Measurements from ENCODE around the gene KIAA1217. TPM values are rescaled to one million over a fixed set of nuclear protein-coding genes. Genes with fewer than 3 reads are reported as not detected.

Gene KIAA1217
- total RNA-seq, 1 experiment from 2014 or later, result 7.8 TPM

DNA sequence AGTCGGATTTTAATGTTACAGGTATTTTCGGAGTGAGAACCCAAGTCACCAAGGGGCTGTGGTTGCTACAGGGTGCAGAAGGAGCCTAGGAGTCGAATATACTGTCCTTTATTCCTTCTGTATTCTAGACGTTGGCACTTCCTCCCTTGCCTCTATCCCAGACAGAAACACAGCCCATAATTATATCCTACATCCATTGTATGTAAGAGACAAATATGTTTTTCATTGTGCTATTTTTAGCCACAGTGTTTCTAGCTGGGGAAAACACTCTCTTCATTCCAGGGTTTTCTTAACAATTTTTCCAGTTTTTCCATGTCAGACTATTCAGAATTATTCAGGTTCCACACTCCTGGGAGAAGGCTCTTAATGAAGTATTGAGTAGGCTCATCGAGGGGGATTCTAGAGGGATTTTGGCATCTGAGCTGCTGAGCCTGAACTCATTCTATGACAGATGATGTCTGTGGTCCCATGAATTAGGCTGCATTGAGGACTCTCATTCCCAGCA is 32.6 kb downstream of the KIAA1217 start:
- intact Hi-C loops (cut with micrococcal nuclease), result no loop called here
- H3K9me3 ChIP-seq (ENCODE audit: control insufficient read depth in 1 of 2, insufficient read depth in 1 of 2, low read depth in 1 of 2, low read length in 2 of 2), result no peaks in the 10 kb centered on the region
- ChIA-PET POLR2A (no interaction called here), RAD21 (ENCODE audit: low non-redundant PET in 1 of 2, low total read pairs in 2 of 2, uncharacterized antibody in 2 of 2, unreplicated experiment in 2 of 2) (no interaction called here), CTCF (no interaction called here)
- DNase-seq (ENCODE audit: low read depth, low spot score) (no peak), ATAC-seq (no peak)
- peaks cover 50% of the 10 kb centered on the region for H3K27me3 ChIP-seq (ENCODE audit: insufficient read depth, low read length)
- H3K79me2 ChIP-seq (ENCODE audit: insufficient read depth, low read length), result no peaks in the 10 kb centered on the region
- no peak overlapping the region for H2AFZ ChIP-seq (ENCODE audit: low read depth, low read length, poor library complexity, severe bottlenecking)
- no peak overlapping the region for H3K4me3 ChIP-seq (replicated peaks in 1 of 2; ENCODE audit: low read depth in 1 of 2, low read length in 2 of 2)
- no peaks in the 10 kb centered on the region for H3K9me2 ChIP-seq (ENCODE audit: insufficient read depth)
- TF ChIP-seq FOSL1 (IDR thresholded peaks at IDR 0.05; ENCODE audit: low read depth), result no peak
- BruUV-seq (replicated peaks), result no TSS peak
- H4K20me1 ChIP-seq (ENCODE audit: insufficient read depth), result no peaks in the 10 kb centered on the region
- peaks cover 0 to 5% of the 10 kb centered on the region in 2 experiments; a peak in 1 of 4 replicates for H3K4me1 ChIP-seq (ENCODE audit: control insufficient read depth in 1 of 2, insufficient read depth in 2 of 2, low read length in 2 of 2)
- no peak overlapping the region for H3K4me2 ChIP-seq (ENCODE audit: low read length)
- no peak overlapping the region for H3K27ac ChIP-seq (ENCODE audit: low read depth, low read length)
- H3K9ac ChIP-seq (ENCODE audit: low read length), result no peak overlapping the region
- H3K36me3 ChIP-seq (ENCODE audit: control insufficient read depth in 1 of 2, insufficient read depth in 2 of 2, low read length in 2 of 2), result no peaks in the 10 kb centered on the region

DNA sequence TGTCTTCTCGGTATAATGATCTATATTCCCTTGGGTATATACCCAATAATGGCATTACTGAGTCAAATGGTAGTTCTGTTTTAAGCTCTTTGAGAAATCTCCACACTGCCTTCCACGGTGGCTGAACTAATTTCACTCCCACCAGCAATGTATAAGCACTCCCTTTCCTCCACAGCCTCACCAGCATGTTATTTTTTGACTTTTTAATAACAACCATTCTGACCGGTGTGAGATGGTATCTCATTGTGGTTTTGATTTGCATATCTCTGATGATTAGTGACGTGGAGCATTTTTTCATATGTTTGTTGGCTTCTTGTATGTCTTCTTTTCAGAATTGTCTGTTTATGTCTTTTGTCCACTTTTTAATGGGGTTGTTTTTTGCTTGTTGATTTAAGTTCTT is 33.6 kb downstream of the KIAA1217 start:
- RAD21 ChIA-PET (ENCODE audit: low non-redundant PET in 1 of 2, low total read pairs in 2 of 2, uncharacterized antibody in 2 of 2, unreplicated experiment in 2 of 2), result no interaction called here
- Histone ChIP-seq H3K9me2 (ENCODE audit: insufficient read depth) (no peaks in the 10 kb centered on the region), H2AFZ (ENCODE audit: low read depth, low read length, poor library complexity, severe bottlenecking) (no peak overlapping the region), H3K4me3 (replicated peaks in 1 of 2; ENCODE audit: low read depth in 1 of 2, low read length in 2 of 2) (no peak overlapping the region), H3K4me1 (ENCODE audit: control insufficient read depth in 1 of 2, insufficient read depth in 2 of 2, low read length in 2 of 2) (peaks cover 0 to 5% of the 10 kb centered on the region in 2 experiments; a peak in 1 of 4 replicates), H3K27me3 (ENCODE audit: insufficient read depth, low read length) (peaks cover 44% of the 10 kb centered on the region), H4K20me1 (ENCODE audit: insufficient read depth) (no peaks in the 10 kb centered on the region), H3K9me3 (ENCODE audit: control insufficient read depth in 1 of 2, insufficient read depth in 1 of 2, low read depth in 1 of 2, low read length in 2 of 2) (no peaks in the 10 kb centered on the region), H3K36me3 (ENCODE audit: control insufficient read depth in 1 of 2, insufficient read depth in 2 of 2, low read length in 2 of 2) (no peaks in the 10 kb centered on the region), H3K27ac (ENCODE audit: low read depth, low read length) (no peak overlapping the region), H3K79me2 (ENCODE audit: insufficient read depth, low read length) (no peaks in the 10 kb centered on the region), H3K9ac (ENCODE audit: low read length) (no peak overlapping the region), H3K4me2 (ENCODE audit: low read length) (no peak overlapping the region)
- no peak for ATAC-seq
- no TSS peak for BruUV-seq (replicated peaks)
- CTCF ChIA-PET, result no interaction called here
- intact Hi-C loops (cut with micrococcal nuclease), result no loop called here
- POLR2A ChIA-PET, result no interaction called here
- no peak for DNase-seq (ENCODE audit: low read depth, low spot score)
- TF ChIP-seq ZNF274 (IDR thresholded peaks at IDR 0.05; ENCODE audit: low read depth, low read length) (no peak), EZH2phosphoT487 (IDR thresholded peaks at IDR 0.05; ENCODE audit: borderline replicate concordance) (no peak), EGR1 (IDR thresholded peaks at IDR 0.05; ENCODE audit: low read depth) (no peak), CBX3 (IDR thresholded peaks at IDR 0.05; ENCODE audit: low read depth) (no peak), SP1 (IDR thresholded peaks at IDR 0.05; ENCODE audit: low read depth) (no peak), POLR2AphosphoS5 (IDR thresholded peaks at IDR 0.05; ENCODE audit: low read depth, low read length) (no peak), POLR2A (IDR thresholded peaks at IDR 0.05; ENCODE audit: borderline replicate concordance, extremely low read depth, insufficient read depth, insufficient read length) (no peak), ELF1 (IDR thresholded peaks at IDR 0.05; ENCODE audit: borderline replicate concordance, low read depth) (no peak), ZFX (IDR thresholded peaks at IDR 0.05) (no peak), TCF7L2 (IDR thresholded peaks at IDR 0.05; ENCODE audit: borderline replicate concordance, extremely low read depth, insufficient read depth, insufficient read length) (no peak), CEBPB (IDR thresholded peaks at IDR 0.05; ENCODE audit: low read depth) (no peak), FOSL1 (IDR thresholded peaks at IDR 0.05; ENCODE audit: low read depth) (no peak), SIN3A (IDR thresholded peaks at IDR 0.05; ENCODE audit: low read depth) (no peak)
- TF ChIP-seq, protein P1, sequence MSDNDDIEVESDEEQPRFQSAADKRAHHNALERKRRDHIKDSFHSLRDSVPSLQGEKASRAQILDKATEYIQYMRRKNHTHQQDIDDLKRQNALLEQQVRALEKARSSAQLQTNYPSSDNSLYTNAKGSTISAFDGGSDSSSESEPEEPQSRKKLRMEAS (IDR thresholded peaks at IDR 0.05), result no peak
- TF ChIP-seq, protein P2, sequence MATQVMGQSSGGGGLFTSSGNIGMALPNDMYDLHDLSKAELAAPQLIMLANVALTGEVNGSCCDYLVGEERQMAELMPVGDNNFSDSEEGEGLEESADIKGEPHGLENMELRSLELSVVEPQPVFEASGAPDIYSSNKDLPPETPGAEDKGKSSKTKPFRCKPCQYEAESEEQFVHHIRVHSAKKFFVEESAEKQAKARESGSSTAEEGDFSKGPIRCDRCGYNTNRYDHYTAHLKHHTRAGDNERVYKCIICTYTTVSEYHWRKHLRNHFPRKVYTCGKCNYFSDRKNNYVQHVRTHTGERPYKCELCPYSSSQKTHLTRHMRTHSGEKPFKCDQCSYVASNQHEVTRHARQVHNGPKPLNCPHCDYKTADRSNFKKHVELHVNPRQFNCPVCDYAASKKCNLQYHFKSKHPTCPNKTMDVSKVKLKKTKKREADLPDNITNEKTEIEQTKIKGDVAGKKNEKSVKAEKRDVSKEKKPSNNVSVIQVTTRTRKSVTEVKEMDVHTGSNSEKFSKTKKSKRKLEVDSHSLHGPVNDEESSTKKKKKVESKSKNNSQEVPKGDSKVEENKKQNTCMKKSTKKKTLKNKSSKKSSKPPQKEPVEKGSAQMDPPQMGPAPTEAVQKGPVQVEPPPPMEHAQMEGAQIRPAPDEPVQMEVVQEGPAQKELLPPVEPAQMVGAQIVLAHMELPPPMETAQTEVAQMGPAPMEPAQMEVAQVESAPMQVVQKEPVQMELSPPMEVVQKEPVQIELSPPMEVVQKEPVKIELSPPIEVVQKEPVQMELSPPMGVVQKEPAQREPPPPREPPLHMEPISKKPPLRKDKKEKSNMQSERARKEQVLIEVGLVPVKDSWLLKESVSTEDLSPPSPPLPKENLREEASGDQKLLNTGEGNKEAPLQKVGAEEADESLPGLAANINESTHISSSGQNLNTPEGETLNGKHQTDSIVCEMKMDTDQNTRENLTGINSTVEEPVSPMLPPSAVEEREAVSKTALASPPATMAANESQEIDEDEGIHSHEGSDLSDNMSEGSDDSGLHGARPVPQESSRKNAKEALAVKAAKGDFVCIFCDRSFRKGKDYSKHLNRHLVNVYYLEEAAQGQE (IDR thresholded peaks at IDR 0.05; ENCODE audit: low read depth), result no peak
- TF ChIP-seq, protein P3, sequence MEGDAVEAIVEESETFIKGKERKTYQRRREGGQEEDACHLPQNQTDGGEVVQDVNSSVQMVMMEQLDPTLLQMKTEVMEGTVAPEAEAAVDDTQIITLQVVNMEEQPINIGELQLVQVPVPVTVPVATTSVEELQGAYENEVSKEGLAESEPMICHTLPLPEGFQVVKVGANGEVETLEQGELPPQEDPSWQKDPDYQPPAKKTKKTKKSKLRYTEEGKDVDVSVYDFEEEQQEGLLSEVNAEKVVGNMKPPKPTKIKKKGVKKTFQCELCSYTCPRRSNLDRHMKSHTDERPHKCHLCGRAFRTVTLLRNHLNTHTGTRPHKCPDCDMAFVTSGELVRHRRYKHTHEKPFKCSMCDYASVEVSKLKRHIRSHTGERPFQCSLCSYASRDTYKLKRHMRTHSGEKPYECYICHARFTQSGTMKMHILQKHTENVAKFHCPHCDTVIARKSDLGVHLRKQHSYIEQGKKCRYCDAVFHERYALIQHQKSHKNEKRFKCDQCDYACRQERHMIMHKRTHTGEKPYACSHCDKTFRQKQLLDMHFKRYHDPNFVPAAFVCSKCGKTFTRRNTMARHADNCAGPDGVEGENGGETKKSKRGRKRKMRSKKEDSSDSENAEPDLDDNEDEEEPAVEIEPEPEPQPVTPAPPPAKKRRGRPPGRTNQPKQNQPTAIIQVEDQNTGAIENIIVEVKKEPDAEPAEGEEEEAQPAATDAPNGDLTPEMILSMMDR (IDR thresholded peaks at IDR 0.05 in 2 of 3, conservative IDR thresholded peaks at IDR 0.05 in 1 of 3; ENCODE audit: borderline replicate concordance in 1 of 3, insufficient read depth in 1 of 3, low read depth in 2 of 3, low read length in 2 of 3), result no peak
